Measurements from ENCODE around the gene SMG9.

DNA sequence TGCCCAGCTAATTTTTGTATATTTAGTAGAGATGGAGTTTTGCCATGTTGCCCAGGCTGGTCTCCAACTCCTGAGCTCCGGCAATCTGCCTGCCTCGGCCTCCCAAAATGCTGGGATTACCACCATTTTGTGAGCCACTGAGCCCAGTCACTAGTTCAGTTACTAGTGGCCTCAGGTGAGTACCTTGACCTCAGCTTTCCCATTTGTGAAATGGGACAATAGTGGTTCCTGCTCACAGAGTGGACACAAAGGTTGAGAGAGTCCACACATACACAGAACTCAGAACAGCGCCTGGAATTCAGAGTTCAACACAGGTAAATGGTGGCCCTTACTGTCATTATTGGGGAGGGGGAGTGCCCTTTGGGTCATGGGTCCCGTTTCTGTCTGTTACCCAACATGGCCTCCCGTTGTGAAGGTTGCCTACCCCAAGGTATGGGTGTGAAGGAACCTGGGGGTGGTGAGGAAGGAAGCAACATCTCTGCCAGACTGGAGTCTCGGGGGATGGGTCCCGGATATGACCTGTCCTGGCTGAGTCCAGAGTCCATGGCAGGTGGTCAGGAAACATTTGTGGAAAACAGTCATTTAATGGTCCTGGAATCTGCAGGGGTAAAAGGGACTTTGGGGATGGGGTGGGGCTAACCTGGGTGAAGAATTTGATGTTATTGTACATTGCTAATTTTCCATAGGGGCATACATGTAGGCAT, 50.6 kb downstream of the SMG9 start:
- TF ChIP-seq, protein P1, sequence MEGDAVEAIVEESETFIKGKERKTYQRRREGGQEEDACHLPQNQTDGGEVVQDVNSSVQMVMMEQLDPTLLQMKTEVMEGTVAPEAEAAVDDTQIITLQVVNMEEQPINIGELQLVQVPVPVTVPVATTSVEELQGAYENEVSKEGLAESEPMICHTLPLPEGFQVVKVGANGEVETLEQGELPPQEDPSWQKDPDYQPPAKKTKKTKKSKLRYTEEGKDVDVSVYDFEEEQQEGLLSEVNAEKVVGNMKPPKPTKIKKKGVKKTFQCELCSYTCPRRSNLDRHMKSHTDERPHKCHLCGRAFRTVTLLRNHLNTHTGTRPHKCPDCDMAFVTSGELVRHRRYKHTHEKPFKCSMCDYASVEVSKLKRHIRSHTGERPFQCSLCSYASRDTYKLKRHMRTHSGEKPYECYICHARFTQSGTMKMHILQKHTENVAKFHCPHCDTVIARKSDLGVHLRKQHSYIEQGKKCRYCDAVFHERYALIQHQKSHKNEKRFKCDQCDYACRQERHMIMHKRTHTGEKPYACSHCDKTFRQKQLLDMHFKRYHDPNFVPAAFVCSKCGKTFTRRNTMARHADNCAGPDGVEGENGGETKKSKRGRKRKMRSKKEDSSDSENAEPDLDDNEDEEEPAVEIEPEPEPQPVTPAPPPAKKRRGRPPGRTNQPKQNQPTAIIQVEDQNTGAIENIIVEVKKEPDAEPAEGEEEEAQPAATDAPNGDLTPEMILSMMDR (IDR thresholded peaks at IDR 0.05): no peak
- no peak for TF ChIP-seq POLR2A (IDR thresholded peaks at IDR 0.05)

Data from right lobe of liver (tissue), 4 donors.